Measurements from ENCODE around the gene CELF1. TPM values are rescaled to one million over a fixed set of nuclear protein-coding genes. Genes with fewer than 3 reads are reported as not detected.

The CELF1 gene
- polyA plus RNA-seq, 1 donor from 2014 or later = 209 TPM

DNA sequence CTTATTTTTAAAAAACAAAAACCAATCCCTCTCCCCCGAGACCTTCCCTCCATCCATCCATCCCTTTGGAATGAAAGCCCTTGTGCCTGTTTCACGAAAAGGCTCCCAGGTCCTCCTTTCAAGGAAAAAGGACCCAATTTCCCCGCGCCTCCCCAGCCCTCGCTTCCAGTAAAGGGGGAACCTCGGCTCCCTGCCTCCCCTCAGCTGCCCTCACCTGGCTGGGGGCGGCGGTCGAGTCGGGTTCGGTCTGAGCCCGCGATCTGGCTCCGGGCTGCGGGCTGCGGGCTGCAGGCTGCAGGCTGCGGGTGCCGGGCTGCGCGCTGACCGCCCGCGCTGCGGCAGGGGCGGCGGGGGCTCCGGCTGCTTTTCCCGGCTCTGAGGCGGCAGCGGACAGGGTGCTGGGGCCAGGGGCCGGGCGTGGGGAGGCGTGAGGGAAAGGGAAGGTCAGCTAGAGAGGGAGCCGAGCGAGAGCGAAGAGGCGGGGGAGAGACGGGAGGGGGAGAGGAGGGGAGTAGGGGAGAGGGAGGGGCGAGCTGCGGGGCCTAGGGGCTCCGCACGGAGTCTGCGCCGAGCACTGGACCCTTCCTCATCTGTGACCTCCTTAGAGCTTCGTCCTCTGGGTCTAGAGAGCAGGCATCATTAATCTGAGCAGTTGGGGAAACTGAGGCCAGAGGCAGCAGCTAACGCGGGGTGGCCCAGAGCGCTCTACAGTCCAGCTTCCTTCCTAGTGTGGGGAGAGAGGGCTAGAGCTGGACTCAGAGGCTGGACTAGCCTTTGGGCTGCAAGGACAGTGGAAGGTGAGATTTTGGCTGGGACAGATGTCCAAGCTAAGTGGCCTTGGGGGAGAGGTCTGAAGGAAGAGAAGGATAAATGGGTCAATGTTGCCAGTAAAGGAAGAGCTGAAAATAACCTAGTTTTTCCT, 41.3 kb upstream of the CELF1 start, which contains the start of gene C1QTNF4:
Gene C1QTNF4 (minus strand): TSS at position 478 of the 922 bp plus-strand sequence. CDS start 3,601 bp downstream, outside the sequence.
- peak within 1 kb of the TSS; percentile 80 for H3K9ac ChIP-seq (ENCODE audit: low read length)
- peak within 1 kb of the TSS; percentile 74 for H2AFZ ChIP-seq (ENCODE audit: low read depth, low read length)

DNA sequence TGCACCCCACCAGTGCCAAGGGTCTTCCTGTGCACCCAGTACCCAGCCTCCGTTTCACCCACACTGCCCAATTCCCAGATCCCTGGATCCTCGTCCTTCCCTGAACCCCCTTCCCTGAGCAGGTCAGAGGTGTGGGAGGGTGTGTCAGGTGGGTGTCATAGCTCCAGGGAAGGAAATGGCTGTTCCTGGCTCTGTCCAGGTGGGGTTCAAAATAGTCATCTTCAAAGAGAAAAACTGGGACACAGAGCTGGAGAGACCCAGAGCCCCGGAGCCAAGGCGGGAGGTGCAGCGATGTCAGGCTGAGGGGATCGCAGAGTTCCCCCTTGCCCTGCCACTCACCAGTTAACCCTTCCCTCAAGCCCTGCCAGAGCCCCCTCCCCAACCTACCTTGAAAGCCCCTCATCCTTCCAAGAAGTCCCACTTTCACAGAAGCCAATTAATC, 40.6 kb upstream of the CELF1 start:
- no peak overlapping the region for H3K27ac ChIP-seq (ENCODE audit: low read length)

More for the DNA sequence above, 41.3 kb upstream of the CELF1 start, which contains the start of gene C1QTNF4:
- Histone ChIP-seq H3K4me3 (ENCODE audit: low read length) (peak within 1 kb of the TSS; percentile 77), H3F3A (ENCODE audit: insufficient read depth, low read length, poor library complexity, severe bottlenecking) (no peaks in the 10 kb centered on the region), H3K27me3 (ENCODE audit: insufficient read depth, low read depth, low read length) (no peaks in the 10 kb centered on the region), H3K79me2 (replicated peaks; ENCODE audit: insufficient read depth, low read length) (no peaks in the 10 kb centered on the region), H3K4me2 (ENCODE audit: low read length) (peak within 1 kb of the TSS; percentile 91), H3K27ac (ENCODE audit: low read length) (no peak within 1 kb of the TSS), H3K9me3 (ENCODE audit: low read length) (no peaks in the 10 kb centered on the region), H3K36me3 (ENCODE audit: insufficient read depth, low read length) (no peaks in the 10 kb centered on the region), H4K20me1 (ENCODE audit: insufficient read depth) (no peaks in the 10 kb centered on the region), H3K9me2 (ENCODE audit: insufficient read depth, low read length) (no peaks in the 10 kb centered on the region)
- TF ChIP-seq, protein P1, sequence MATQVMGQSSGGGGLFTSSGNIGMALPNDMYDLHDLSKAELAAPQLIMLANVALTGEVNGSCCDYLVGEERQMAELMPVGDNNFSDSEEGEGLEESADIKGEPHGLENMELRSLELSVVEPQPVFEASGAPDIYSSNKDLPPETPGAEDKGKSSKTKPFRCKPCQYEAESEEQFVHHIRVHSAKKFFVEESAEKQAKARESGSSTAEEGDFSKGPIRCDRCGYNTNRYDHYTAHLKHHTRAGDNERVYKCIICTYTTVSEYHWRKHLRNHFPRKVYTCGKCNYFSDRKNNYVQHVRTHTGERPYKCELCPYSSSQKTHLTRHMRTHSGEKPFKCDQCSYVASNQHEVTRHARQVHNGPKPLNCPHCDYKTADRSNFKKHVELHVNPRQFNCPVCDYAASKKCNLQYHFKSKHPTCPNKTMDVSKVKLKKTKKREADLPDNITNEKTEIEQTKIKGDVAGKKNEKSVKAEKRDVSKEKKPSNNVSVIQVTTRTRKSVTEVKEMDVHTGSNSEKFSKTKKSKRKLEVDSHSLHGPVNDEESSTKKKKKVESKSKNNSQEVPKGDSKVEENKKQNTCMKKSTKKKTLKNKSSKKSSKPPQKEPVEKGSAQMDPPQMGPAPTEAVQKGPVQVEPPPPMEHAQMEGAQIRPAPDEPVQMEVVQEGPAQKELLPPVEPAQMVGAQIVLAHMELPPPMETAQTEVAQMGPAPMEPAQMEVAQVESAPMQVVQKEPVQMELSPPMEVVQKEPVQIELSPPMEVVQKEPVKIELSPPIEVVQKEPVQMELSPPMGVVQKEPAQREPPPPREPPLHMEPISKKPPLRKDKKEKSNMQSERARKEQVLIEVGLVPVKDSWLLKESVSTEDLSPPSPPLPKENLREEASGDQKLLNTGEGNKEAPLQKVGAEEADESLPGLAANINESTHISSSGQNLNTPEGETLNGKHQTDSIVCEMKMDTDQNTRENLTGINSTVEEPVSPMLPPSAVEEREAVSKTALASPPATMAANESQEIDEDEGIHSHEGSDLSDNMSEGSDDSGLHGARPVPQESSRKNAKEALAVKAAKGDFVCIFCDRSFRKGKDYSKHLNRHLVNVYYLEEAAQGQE (IDR thresholded peaks at IDR 0.05; ENCODE audit: borderline replicate concordance) = no peak
- TF ChIP-seq TAF1 (IDR thresholded peaks at IDR 0.05; ENCODE audit: low read depth) = no peak
- peak; percentile 49 for TF ChIP-seq MXI1 (conservative IDR thresholded peaks at IDR 0.05; ENCODE audit: poor library complexity, severe bottlenecking)
- TF ChIP-seq, protein P2, sequence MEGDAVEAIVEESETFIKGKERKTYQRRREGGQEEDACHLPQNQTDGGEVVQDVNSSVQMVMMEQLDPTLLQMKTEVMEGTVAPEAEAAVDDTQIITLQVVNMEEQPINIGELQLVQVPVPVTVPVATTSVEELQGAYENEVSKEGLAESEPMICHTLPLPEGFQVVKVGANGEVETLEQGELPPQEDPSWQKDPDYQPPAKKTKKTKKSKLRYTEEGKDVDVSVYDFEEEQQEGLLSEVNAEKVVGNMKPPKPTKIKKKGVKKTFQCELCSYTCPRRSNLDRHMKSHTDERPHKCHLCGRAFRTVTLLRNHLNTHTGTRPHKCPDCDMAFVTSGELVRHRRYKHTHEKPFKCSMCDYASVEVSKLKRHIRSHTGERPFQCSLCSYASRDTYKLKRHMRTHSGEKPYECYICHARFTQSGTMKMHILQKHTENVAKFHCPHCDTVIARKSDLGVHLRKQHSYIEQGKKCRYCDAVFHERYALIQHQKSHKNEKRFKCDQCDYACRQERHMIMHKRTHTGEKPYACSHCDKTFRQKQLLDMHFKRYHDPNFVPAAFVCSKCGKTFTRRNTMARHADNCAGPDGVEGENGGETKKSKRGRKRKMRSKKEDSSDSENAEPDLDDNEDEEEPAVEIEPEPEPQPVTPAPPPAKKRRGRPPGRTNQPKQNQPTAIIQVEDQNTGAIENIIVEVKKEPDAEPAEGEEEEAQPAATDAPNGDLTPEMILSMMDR (IDR thresholded peaks at IDR 0.05; ENCODE audit: poor library complexity, severe bottlenecking) = no peak
- peak; percentile 38 for TF ChIP-seq POLR2AphosphoS5 (IDR thresholded peaks at IDR 0.05)
- peak; percentile 38 for TF ChIP-seq SMC3 (conservative IDR thresholded peaks at IDR 0.05; ENCODE audit: poor library complexity)
- TF ChIP-seq RAD21 (conservative IDR thresholded peaks at IDR 0.05) = peak; percentile 37

More for the DNA sequence above, 40.6 kb upstream of the CELF1 start:
- Histone ChIP-seq H3K4me2 (ENCODE audit: low read length) (peak overlapping the region; percentile 68), H2AFZ (ENCODE audit: low read depth, low read length) (peak overlapping the region; percentile 74), H3K27me3 (ENCODE audit: insufficient read depth, low read depth, low read length) (no peaks in the 10 kb centered on the region), H3K36me3 (ENCODE audit: insufficient read depth, low read length) (no peaks in the 10 kb centered on the region), H3K9me2 (ENCODE audit: insufficient read depth, low read length) (no peaks in the 10 kb centered on the region), H3K79me2 (replicated peaks; ENCODE audit: insufficient read depth, low read length) (no peaks in the 10 kb centered on the region), H3K9me3 (ENCODE audit: low read length) (no peaks in the 10 kb centered on the region), H3K4me3 (ENCODE audit: low read length) (peak overlapping the region; percentile 77), H4K20me1 (ENCODE audit: insufficient read depth) (no peaks in the 10 kb centered on the region), H3K9ac (ENCODE audit: low read length) (peak overlapping the region; percentile 80), H3F3A (ENCODE audit: insufficient read depth, low read length, poor library complexity, severe bottlenecking) (no peaks in the 10 kb centered on the region)
- no peak for TF ChIP-seq POLR2AphosphoS5 (IDR thresholded peaks at IDR 0.05)

All from neural cell (in vitro differentiated cells).